Stimulated activated CD4-positive, alpha-beta T cell treated with anti-CD3 and anti-CD28 coated beads, Interleukin-1b, Interleukin-23, amount 100 ng/mL, for 24 hours (primary cell): Measurements from ENCODE around the gene NUCKS1.

Experiments used
- DNase-seq, 4 experiments: peaks; one replicate each; pipeline ENCODE4 v3.0.0-alpha.2; 2020; ENCODE audit warnings: low read depth in 4 of 4, low spot score in 1 of 4

Gene NUCKS1, protein sequence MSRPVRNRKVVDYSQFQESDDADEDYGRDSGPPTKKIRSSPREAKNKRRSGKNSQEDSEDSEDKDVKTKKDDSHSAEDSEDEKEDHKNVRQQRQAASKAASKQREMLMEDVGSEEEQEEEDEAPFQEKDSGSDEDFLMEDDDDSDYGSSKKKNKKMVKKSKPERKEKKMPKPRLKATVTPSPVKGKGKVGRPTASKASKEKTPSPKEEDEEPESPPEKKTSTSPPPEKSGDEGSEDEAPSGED

DNA sequence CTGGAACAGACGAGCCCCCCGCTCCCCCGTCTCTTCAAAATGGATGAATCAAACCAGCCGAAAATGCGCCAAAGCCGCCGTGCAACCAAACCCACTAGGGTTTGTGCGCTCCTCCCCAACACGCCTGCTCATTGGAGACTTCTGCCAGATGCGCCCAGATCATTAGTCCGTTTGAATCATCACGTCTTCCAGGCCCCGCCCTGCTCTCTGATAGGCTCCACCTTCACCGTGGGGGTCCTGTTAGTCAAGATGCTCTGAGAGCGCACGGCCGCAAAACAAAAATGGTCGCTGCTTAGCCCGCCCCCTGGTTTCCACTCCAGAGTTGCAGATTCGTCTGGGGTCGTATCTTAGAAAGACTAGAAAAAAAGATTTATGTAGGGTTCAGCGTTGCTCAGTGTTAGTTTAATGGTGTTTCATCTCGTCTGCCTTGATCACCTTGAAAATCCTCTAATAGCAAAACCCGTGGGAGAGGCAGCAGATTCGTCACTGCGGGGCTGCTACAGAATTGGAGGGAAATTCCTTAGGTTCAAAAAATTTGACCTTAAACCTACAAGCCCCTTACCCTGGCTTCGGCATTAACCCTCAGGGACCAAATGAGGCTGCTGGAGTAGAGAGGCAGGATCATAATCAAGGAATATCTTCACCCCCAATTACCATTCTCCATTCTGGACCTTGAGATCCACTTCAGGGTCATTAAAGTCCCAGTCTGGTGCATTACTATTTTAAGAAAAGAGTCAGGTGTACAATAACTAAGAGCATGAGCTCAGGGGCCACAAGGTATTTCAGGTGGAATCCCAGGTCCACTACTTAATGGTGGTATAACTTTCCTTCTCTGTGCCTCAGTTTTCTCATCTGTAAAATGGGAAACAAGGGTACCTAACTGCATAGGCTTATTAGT lies at the start of gene NUCKS1:
TSS of gene NUCKS1 (minus strand) at position 45 of the 898 bp plus-strand sequence. CDS start 209 bp downstream, outside the sequence.
- peak; percentile 72 to 94 (median 88) for DNase-seq

DNA sequence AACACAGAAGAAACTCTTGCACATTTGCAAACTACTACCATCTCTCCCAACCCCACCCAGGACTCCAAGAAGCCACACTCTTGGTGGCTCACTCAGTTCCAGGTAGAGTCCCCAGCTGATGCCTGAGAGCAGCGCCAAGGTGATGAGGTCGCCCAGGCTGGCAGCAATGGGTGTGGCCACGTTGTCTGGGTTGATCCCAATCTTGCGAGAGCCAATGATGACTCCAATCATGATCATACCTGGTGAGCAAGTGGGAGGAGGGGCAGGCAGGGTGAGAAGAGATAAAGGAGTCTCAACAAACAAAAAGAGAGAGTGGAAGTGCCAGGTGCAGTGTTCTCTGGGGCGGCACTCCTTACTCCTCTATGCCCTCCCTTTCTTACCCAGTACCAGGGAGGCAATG lies 48.6 kb upstream of the NUCKS1 start:
- no peak for DNase-seq

DNA sequence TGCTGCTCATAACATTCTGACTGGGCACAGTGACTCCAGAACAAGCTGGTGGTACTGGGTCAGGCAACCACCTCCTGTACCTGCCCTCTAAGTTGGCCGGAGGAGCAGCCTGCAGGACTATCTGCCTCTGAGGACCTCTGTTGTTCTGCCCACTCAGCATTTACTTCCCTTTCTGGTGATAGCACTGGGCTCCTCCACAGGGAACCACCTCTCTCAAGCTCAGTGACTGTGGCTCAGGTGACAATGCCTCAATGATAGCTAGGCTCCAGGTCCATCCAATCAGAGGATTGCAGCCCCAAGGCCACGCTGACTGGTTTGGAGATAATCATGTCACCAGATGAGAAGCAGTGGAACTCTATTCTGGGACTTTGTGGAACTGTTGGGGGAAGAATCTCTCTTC lies 47.2 kb upstream of the NUCKS1 start:
- DNase-seq = no peak

DNA sequence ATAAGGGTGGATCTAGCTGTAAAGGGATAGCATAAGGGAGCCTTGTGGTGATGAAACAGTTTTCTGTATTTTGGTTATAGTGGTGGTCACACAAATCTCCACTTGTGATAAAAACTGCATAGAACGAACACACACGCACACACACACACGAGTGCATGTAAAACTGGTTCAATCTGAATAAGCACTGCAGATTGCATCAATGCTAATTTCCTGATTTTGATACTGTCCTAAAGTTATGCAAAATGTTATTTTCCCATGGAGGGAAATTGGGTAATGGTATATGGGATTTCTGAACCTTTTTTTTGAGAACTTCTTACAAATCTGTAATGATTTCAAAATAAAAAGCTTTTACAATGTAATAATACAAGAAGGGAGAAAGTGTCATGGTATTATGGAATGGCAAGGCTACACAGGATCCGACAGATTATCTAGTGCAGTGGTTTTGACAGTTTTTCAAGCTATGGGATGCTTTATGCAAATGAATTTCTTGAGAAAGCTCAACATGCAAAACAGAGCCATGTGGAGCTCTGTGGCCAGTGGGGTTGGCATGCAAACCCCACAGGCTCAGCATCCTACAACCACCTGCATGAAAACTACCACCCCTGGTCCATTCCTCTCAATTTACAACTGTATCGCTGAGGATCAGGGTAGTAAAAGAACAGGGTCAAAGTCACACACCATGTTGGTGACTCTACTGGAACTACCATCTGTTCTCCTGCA lies 44.2 kb upstream of the NUCKS1 start:
- DNase-seq = no peak

DNA sequence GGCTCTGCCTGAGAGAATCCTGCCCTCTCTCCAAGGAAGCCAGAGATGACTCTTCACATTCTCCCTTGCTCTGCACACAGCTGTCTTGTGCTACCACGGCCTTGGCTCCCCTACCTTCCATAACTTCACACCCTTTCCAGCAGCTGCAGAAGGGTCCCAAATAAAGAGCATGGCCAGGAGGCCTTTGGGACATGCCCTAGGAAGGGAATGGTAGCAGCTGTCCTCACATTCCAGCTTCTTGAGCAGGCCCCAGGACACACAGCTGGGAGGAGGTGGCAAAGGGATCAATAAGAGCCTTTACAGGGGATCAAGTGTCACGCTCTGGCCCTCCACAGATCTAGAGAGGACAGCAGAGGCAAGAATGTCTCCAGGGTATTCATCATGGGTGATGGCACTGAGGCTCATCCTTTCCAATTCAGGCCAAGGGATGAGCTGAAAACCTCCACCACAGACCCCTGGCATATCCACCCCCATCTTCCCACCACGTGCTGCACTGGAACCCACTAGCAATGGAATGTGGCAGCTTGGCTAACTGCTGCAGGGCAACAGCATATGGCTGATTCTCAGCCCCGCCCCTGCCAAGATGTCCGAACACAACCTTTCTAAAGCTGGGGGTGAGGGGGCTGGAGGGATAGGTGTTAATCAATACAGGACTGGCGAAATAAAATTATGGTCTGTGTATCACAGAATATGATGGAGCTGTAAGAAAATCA lies 43.1 kb upstream of the NUCKS1 start:
- DNase-seq = no peak

DNA sequence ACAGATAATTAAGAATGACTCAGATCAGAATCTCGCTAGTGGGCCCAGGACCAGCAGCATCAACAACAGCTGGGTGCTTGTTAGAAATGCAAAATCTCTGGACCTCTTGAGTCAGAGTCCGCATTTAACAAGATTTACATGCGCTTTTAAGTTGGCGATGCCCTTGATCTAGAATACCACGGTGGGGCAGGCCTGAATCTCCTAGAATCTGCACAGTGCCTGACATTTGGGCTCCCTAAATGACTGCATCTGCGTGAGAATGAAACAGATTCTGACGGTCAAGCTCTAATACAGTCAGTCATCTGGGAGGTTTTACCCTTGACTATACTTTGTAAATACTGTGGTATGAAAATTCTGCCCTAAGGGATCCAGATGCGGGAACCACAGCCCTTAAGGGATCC lies 42.5 kb upstream of the NUCKS1 start:
- no peak for DNase-seq

DNA sequence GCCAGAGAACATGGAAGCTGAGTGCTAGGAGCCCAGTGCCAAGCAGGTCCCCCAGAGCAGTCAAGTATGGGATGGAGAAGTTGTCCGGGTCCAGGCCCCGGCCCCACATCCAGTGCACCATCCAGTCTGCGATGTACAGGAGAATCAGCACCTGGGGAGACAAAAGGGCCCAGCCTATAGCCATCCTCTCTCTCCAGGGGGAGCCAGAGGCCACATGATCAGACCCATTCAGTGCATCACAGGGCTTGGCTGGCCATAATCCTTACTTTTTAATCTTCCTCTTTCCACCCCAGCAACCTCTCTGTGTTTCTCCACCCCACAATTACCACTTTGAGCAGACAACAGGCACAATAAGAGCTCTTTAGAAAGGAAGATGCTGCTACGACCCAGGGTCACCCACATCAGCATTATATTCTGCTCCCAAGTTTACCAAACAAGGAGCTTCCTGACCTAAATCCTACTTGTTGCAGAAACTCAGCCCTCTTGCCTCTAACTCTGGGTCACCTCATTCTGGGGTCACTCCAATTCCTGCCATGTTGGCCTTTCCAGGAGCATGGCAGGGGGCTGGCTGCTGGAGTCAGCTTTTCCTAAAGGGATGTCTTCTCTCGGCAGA lies 41.7 kb upstream of the NUCKS1 start:
- DNase-seq = peak in 2 of 4 experiments; percentile 24 to 32

DNA sequence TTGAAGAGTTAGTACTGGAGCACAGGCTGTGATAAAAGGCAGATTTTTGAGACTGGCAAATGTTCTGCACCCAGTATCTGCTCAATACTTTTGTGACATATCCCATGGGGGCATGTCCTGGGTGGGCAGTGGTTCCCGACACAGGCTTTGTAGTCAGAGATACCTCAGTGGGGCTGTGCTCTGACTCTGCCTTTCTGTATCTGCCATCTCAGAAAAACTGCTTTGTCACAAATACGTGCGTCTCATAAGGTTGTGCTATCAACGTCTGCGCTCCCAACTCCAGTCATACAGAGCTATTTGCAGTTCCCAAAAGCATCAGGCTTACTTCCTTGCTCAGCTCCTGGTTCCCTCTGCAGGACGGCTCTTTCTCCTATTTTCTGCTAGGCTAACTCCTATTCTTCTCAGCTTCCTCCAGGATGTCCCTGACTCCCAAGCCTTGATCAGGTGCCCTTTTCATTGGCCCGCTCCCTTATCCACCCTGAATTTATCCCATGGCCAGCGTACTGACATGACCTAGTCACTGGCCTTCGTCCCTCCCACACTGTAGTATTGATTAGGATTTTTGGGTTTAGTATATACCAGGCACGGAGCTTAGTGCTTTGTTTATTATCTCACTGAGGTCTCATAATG lies 37.4 kb upstream of the NUCKS1 start:
- DNase-seq = no peak

DNA sequence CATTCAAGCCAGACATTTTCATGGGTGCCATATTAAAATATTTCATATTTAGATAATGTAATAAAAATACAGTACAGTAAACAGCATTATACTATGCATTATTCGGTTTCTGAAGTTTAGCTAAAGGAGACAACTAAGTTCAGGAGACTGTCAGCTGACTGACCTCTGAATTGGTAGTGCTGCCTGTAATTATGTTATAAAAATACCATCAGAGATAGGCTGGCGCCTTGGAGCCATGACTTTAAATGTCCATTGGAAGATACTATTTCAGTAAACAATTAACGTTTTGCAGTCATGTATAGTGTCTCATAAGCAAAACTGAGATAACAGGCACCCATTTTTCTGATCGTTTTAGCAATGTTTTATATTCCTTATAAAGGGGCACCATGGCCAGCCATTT lies 36.6 kb upstream of the NUCKS1 start:
- DNase-seq = no peak

DNA sequence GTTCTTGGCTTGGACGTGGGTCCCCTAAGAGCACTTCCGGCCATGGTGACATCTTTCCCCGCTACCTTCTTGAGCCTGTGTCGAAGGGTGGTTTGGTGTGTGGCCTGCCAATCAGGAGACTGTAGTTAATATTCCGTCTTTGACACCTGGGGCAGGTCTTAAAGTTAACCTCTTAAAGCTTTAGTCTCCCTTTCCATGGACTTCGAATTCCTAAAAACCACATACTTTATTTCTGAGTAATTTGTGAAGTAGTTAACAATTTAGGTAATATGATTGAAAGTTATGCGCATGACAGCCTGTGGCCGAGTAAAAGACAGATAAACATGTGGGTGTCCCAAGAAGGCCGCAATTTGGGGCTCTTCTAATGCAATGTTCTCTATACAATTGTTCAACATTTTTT lies 35.5 kb upstream of the NUCKS1 start:
- no peak for DNase-seq

DNA sequence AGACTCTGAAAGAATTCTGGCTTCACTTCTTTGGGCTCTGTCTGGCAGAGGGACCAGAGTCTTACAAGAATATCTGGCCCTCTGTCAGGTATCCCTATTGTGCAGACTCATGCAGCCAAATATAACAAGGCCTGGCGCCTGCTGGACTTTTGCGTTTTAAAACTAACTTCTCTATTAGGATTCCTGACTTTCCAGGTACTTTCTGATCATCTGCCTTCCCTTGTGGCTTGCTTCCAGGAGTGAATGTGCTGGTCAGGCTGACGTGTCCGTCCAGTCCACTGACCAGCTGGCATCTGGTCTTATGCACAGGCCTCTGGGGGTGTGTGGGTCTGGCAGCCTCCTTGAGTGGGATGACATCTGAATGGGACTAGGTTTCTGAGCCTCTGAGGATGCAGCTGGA lies 33.9 kb upstream of the NUCKS1 start:
- no peak for DNase-seq

DNA sequence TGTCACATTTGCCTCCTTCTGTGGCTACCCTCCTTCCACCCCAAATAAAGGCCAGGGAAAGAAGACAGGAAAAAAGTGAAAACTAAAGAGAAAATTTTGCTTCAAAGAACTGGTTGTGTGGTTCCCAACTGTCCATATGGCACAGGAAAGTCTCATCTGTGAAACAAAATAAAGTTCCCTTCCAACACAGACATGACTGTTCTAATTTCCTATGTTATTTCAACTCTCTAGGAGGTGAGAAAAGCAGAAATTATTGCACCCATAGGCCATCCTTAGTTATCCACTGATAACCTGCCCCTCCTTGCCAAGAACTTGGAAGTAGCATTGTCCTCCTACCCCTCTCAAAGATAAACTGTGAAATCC lies 33.4 kb upstream of the NUCKS1 start:
- DNase-seq = no peak

DNA sequence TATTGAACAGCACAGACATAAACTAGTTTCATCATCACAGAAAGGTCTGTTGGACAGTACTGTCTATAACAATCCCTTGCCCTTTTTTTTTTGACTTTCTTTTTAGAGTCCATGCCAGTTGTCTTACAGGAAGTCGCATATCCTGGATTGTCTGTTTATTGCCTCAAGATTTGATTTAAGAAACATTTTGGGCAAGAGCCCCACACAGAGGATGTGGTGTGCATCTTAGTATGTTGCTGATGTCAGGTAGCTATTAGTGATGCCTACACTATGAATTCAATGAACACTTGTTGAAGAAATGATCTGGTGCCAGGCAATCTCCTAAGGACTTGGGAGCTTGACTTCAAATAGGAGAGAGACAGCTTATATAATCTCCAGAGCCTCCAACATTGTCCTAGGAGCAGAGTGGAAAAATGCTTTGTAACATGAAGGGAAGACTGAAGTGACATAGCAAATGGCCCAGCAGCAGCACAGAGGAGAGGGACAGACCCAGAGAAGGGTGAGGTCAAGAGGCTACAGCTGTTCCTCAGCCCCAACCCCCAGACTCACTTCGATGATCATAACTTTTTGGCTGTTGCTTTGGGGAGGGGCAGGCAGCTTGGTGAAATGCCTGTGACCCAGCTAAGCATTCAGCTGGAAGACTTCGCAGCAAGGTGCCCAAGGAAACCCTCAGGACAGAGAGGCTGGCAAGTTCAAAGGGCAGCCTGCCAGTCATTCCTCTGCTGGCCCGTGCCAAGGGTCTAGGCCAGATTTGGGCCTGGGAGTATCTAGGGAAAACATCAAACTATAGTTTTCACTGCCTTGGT lies 32.8 kb upstream of the NUCKS1 start:
- no peak for DNase-seq

DNA sequence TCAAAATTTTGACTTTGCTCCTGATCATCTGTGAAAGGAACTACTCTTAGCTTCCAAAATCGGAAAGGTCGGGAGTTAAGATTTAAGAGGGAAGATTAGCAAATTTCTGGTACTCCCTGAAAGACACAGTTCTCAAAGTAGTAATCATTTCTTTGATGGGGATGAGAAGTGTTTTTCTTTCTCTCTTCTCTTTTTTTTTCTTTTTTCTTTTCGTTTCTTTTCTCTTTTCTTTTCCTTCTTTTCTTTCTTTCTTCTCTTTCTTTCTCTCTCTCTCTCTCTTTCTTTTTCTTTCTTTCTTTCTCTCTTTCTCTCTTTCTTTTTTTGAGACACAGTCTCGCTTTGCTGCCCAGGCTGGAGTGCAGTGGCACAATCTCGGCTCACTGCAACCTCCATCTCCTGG lies 30.4 kb upstream of the NUCKS1 start:
- no peak for DNase-seq

DNA sequence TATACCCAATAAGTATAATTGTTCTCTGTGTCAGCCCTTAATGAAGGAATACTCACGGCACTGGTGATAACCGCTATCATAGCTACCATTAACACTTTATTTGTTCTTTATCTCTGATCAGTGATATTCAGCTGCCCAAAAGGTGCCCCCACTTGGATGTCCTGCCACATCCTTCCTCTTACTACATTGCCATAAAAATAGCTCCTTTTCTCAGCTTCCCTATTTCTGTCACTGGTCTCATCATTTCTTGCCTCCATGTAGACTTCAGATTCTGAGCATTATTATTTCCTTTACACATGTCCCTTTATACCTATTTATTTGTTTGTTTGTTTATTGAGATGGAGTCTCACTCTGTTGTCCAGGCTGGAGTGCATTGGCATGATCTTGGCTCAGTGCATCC lies 28.0 kb upstream of the NUCKS1 start:
- DNase-seq = no peak

DNA sequence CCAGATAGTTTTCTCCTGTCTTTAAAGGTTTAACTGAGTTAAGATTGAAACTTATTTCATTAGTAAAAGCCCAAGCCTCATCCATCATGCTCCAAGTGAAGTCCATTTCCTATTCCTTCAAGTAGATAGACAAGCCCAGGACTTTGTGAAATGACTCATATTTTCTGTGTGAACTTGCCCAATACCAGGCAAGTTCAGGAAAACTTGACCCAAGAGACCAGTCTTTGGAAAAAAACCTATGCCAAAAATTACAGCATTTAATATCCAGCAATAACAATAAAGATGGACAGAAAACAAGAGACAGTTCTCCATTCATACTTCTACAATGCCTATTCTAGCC lies 25.7 kb upstream of the NUCKS1 start:
- no peak for DNase-seq

DNA sequence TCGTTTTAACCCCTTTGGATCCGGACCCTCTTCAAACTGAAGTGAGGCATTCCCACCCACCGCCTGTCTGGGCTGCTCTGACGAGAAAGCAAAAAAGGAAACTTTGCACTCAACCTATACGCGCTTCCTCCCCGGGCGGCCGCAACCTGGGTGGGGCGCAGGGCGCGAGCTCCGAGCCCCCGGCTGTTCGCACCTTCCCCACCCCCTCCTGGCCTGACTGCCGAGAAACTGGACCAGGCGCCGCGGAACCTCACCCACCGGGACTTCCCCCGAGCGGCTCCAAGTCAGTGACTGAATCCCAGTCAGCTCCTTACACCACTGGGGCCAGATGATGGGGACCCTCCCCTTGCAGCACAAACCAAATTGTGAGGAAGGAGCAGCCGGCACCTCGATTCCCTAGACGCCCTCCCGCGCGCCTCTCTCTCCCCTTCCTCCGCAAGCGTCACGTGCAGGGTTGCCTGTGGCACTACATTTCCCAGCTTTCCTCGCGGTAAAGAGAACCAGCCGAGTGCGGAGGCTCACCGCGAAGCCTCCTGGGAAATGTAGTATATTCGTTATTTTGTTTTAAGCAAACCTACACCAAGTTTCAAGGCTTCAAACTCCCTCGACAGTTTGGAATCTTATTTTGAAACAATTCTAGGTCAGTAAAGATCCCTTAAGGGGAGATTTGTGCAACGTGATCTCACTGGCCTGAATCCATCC lies 25.2 kb upstream of the NUCKS1 start, which contains the start of gene RAB29:
TSS of gene RAB29 (minus strand) at position 468 of the 702 bp plus-strand sequence. CDS start 526 bp downstream, outside the sequence.
- peak; percentile 58 to 74 (median 63) for DNase-seq

DNA sequence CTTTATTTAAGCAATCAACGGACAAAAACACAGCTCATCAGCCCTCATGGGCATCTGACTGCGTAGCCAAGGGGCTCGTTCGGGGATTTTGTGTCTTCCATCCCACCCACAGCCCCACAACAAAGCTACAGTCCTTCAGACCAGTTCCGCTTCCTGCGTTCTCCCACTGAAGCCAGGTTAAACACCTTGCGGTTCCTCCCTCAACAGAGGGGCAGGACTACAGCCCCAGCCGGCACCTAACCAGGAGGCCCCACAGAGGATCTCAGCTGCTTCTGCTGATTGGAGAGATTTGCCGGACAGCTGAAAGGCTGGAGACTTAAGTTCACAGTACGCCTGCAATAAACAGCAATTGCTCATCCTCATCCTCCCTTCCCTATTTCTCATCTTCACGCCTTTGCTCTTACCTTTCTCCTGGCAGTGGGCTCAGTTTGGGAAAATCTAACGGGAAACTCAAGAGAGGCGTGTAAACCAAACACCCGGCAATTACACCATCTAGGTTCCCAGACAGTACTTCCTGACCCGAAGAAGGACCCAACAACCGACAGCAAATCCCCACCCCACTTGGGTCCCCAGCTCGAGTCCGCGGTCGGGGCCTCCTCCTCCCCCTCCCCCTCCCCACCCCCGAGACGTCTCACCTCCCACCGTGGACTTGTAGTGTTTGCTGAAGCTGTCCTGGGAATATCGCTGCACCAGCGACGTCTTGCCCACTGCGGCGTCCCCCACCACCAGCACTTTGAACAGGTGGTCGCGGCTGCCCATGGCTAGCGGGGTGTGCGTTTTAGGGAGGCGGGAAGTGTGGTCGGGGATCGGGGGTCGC lies 24.4 kb upstream of the NUCKS1 start:
- peak in 1 of 4 experiments; percentile 33 for DNase-seq
